VCaP (cell line): ENCODE data around the gene GPR52.

Experiments
- H3K27ac ChIP-seq: fragments of 450-650 bp; 2 replicates; pipeline ENCODE4 v1.5.1; 2017
- CTCF ChIP-seq: fragments of 450-650 bp; conservative IDR thresholded peaks from 2 replicates; pipeline ENCODE4 v1.5.1; 2017; ENCODE audit warnings: mild to moderate bottlenecking, moderate library complexity

The GPR52 gene

GRCh38 chr1:174465855-174466254, 18.1 kb downstream of the GPR52 start:
- no peak overlapping the region for H3K27ac ChIP-seq
- no peak for TF ChIP-seq CTCF

GRCh38 chr1:174466607-174467006, 18.8 kb downstream of the GPR52 start:
- no peak for TF ChIP-seq CTCF
- no peak overlapping the region for H3K27ac ChIP-seq

GRCh38 chr1:174469052-174469451, 21.3 kb downstream of the GPR52 start:
- H3K27ac ChIP-seq = no peak overlapping the region
- TF ChIP-seq CTCF = no peak

GRCh38 chr1:174469687-174470086, 21.9 kb downstream of the GPR52 start:
- no peak for TF ChIP-seq CTCF
- no peak overlapping the region for H3K27ac ChIP-seq

GRCh38 chr1:174479281-174479680, 31.5 kb downstream of the GPR52 start:
- TF ChIP-seq CTCF = no peak
- no peak overlapping the region for H3K27ac ChIP-seq

GRCh38 chr1:174480324-174480723, 32.6 kb downstream of the GPR52 start:
- no peak overlapping the region for H3K27ac ChIP-seq
- no peak for TF ChIP-seq CTCF

GRCh38 chr1:174491606-174492005, 43.8 kb downstream of the GPR52 start:
- TF ChIP-seq CTCF = no peak
- no peak overlapping the region for H3K27ac ChIP-seq

GRCh38 chr1:174497478-174497877, 49.7 kb downstream of the GPR52 start:
- no peak for TF ChIP-seq CTCF
- peak overlapping the region; percentile 32 for H3K27ac ChIP-seq
